GM19438 (cell line): ENCODE measurements around the gene XNDC1N.
"Not testable (repeated sequence)": the region's sequence is repeated elsewhere in the genome, so short reads cannot be mapped to it uniquely, and the experiment has no call there.

ENCODE experiments used
- ATAC-seq: cut with Tn5 transposase; IDR thresholded peaks from one replicate; pipeline ENCODE4 v1.9.1; 2021; ENCODE audit warnings: low read depth; ENCODE audit not compliant: unreplicated experiment

XNDC1N gene

DNA sequence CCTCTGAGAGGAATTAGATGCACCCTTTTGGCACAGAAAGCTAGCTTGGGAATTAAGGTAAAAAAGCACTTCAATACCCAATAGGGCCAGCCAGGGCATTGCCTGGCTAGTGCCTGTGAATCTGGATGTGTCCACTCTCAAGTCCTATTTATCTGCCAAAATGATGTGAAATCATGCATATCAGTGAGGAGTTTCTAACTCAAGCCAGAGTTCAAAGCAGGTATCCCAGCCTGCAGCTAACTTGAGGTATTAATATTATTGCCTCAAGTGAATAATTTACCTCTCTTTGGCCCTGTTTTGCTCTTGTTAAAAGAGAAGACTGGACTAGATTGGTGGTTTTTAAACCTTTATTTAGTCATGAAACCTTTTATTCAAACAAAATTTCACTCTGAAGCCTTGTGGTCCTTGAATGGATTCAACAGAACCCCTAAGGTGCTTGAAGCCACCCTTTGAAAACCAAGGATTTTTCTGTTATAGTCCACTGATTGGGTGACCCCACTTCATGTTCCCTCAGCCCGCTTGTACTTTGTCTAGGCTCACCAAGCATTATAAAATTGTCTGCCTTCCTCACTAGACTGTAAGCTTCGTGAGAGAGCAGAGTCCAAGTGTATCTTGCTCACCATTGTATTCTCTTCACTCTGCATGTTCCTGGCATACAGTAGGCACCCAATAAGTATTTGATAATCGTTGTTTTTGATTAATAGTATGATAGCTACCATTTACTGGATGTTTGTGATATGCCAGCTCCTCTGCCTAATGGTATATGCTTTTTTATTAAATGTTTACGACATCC lies 4.9 kb upstream of the XNDC1N start:
- ATAC-seq: no peak

DNA sequence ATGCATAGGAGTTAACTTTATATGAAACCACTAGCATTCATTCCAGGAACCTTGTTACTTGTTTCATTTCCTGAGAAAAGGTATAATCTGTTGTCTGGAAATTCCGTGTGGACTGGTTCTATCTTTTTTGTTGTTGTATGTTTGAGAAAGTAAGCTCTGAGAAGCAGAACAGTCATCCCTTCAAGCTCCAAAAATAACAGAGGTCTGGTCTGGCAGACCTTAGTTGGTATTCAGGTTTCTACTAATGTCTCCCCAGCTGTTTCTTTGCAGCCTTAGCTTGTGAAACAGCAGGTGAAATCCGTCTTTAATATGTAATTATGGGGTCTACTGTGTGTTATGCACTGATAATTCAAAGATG lies 2.8 kb upstream of the XNDC1N start:
- ATAC-seq: no peak

DNA sequence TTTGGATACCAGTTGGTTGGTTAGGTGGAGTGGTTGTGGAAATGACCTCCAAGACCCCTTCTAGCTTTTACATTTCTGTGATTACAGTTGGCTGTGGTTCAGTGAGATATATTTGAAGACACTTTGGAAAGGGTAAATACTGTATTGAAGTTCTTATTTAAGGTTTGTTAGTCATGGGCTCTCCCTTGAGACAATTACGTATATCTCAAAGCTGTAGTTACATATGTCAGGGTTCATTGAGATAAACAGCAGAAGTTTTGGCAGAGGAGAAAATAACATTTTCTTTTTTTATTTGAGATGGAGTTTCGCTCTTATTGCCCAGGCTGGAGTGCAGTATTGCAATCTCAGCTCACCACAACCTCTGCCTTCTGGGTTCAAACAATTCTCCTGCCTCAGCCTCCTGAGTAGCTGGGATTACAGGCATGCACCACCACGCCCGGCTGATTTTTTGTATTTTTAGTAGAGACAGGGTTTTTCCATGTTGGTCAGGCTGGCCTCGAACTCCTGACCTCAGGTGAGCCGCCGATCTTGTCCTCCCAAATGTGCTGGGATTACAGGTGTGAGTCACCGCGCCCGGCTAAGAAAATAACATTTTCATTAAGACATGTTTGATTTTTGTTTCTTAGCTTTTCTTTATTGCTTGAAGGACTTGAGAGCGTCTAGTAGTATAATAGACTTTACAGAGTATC lies 2.3 kb upstream of the XNDC1N start:
- no peak for ATAC-seq

DNA sequence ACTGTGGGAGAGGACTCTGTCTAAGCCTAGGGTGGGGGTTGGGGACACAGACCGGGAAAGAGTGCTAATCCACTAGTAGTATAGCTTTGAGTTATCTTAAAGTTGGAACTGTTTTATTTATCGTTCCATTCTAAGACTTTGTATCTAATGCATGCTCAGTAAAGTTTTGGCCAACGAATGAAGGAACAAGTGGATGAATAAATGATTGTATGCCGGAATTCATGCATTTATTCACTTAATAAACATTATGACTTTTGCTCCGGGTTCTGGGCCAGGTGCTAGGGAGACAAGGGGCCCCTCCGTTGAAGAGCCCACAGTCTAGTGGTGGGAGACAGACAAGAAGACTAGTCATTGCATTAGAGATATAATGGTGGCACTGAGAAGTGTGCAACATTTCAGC lies 1.1 kb upstream of the XNDC1N start:
- no peak for ATAC-seq

GRCh38 chr11:71928737-71929443 lies 496 bp upstream of the XNDC1N start, which contains the start of gene RNF121:
TSS of gene RNF121 (plus strand) at chr11:71929046. CDS start at chr11:71929062, 16 bp downstream.
- ATAC-seq: peak; percentile 64

GRCh38 chr11:71917646-71918140 lies 10.7 kb downstream of the XNDC1N start:
- no peak for ATAC-seq

DNA sequence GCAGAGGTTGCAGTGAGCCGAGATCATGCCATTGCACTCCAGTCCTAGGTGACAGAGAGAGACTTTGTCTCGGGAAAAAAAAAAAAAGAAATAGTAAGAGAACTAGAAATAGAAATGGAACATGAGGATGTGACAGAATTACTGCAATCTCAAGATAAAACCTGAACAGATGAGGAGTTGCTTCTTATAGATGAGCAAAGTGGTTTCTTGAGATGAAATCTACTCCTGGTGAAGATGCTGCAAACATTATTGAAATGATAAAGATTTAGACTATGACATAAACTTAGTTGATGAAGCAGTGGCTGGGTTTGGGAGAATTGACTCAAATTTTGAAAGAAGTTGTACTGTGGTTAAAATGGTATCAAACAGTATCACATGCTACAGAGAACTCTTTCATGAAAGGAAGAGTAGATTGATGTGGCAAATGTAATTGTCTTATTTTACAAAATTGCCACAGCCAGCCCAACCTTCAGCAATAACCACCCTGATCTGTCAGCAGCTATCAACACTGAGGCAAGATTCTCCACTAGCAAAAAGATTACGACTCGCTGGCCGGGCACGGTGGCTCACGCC lies 13.7 kb downstream of the XNDC1N start:
- no peak for ATAC-seq

GRCh38 chr11:71913756-71914526 lies 14.5 kb downstream of the XNDC1N start:
- ATAC-seq: no peak

DNA sequence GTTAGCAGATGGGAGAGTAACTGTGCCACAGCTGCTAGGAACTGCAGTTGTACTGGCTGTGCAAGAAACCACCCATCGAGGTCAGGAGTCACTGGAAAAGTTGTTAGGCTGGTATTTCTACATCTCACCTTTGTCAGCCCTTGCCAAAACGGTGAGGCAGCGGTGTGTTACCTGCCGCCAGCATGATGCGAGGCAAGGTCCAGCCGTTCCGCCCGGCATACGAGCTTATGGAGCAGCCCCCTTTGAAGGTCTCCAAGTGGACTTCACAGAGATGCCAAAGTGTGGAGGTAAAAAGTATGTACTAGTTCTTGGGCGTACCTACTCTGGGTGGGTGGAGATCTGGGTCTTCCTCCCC lies 16.4 kb downstream of the XNDC1N start:
- not testable (repeated sequence) for ATAC-seq

DNA sequence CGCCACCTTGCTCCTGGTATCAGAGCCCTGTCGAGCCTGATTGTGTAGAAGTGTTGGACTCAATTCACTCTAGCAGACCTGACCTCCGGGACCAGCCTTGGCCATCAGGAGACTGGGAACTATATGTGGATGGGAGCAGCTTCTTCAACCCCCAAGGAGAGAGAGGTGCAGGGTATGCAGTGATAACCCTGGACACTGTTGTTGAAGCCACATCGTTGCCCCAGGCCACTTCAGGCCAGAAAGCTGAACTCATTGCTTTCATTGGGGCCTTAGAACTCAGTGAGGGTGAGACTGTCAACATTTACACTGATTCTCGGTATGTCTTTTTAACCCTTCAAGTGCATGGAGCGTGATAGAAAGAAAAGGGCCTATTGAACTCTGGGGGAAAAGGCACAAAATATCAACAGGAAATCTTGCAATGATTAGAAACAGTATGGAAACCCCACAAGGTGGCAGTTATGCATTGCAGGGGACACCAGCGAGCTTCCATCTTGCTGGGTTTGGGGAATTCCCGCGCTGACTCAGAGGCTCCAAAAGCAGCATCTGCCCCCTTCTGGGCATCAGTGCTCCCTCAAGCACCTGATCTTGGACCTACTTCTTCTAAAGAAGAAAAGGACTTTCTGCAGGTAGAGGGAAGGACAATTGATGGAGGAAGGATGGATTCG lies 16.9 kb downstream of the XNDC1N start:
- ATAC-seq: not testable (repeated sequence)

DNA sequence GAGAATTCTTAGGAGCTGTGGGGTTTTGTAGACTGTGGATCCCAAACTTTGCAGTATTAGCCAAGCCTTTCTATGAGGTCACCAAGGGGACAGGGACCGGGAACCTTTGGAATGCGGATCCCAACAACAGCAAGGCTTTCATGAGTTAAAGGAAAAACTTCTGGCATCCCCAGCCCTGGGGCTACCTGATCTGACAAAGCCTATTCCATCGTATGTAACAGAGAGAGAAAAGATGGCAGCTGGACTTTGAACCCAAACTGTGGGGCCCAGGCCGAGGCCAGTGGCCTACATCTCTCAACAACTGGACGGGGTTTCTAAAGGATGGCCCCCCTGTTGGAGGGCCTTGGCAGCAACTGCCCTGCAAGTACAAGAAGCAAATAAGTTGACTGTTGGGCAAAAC lies 17.6 kb downstream of the XNDC1N start:
- not testable (repeated sequence) for ATAC-seq

DNA sequence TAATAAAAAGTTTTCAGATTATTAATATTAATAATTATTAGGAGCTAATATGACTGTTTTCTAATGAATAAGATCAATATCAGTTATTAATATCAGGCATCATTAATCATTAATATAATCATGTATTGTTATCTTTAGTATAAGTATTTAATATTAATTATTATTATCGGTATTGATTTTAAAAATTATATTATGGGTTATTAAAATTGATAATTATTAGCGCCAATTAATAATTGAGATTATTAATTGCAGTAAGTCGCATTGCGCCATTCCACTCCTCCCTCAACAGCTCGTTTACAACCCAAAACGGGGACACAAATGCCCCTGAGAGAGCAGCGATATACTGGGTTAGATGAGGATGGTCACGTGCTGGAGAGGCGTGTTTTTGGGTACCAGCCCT lies 20.2 kb downstream of the XNDC1N start:
- no peak for ATAC-seq

GRCh38 chr11:71901137-71901536 lies 27.3 kb downstream of the XNDC1N start:
- not testable (repeated sequence) for ATAC-seq

DNA sequence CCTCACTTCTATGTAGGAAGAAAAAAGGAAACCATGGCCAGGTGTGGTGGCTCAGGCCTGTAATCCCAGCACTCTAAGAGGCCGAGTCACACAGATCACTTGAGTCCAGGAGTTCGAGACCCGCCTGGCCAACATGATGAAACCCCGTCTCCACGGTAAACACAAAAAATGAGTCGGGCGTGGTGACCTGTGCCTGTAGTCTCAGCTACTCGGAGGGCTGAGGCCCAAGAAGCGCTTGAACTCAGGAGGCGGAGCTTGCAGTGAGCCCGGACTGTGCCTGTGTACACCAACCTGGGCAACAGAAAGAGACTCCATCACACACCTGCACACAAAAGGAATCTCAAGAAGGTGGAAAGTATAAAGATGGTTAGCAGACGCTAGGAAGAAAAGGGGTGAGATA lies 32.4 kb downstream of the XNDC1N start:
- ATAC-seq: no peak

- not testable (repeated sequence) for ATAC-seq
These were observed 39.1 kb downstream of the XNDC1N start for GRCh38 chr11:71889181-71889872.

GRCh38 chr11:71888335-71889010 lies 39.9 kb downstream of the XNDC1N start:
- ATAC-seq: not testable (repeated sequence)

- not testable (repeated sequence) for ATAC-seq
These were observed 42.6 kb downstream of the XNDC1N start for GRCh38 chr11:71885806-71886205.
